ENCODE results near the gene RRAGC.

DNA sequence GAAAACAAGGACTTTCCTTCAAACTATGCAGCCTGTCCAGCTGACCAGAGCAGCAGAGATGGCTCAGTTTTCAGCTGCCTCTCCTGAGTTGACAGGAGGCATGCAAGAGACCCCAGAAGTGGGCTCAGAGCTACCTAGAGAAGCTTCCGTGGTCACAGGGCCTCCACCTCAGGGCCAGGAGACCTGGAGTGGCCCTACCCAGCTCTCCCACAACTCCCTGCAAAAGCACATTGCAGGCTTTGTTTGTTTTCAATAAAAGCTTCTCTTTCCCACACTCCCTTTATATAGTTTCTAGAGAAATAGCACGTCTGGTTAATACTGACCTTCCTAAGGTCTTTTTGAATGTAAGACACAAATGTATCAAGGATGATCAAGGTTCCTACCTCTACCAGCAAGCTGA is 40.1 kb downstream of the RRAGC start:
- TF ChIP-seq, protein P1, sequence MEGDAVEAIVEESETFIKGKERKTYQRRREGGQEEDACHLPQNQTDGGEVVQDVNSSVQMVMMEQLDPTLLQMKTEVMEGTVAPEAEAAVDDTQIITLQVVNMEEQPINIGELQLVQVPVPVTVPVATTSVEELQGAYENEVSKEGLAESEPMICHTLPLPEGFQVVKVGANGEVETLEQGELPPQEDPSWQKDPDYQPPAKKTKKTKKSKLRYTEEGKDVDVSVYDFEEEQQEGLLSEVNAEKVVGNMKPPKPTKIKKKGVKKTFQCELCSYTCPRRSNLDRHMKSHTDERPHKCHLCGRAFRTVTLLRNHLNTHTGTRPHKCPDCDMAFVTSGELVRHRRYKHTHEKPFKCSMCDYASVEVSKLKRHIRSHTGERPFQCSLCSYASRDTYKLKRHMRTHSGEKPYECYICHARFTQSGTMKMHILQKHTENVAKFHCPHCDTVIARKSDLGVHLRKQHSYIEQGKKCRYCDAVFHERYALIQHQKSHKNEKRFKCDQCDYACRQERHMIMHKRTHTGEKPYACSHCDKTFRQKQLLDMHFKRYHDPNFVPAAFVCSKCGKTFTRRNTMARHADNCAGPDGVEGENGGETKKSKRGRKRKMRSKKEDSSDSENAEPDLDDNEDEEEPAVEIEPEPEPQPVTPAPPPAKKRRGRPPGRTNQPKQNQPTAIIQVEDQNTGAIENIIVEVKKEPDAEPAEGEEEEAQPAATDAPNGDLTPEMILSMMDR (conservative IDR thresholded peaks at IDR 0.05 in 1 of 2, IDR thresholded peaks at IDR 0.05 in 1 of 2; ENCODE audit: extremely low read depth in 1 of 2, insufficient read depth in 1 of 2, low read depth in 1 of 2, low read length in 2 of 2), result no peak
- TF ChIP-seq EZH2 (IDR thresholded peaks at IDR 0.05; ENCODE audit: borderline replicate concordance, low read length), result no peak
